ENCODE results near the gene CDCP1.

The CDCP1 gene

DNA sequence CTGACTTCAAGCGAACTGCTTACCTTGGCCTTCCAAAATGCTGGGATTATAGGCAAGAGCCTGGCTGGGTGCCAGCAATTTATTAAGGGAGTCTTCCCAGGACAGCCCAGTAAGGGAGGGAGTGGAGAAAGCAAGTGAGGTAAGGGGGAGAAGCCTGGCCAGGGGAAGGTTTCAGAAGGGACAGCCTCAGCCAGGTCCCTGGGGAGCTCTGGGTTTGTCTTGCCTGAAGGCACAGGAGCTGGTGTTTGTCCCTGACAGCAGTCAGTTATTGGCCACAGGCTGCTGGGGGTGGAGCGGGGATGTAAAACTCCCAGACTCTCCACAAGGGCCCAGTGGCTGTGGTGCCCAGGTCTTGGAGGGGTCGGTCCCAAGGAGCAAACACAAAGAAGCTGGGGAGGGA lies 33.0 kb upstream of the CDCP1 start:
- H3K36me3 Mint-ChIP-seq = no peaks in the 10 kb centered on the region
- peaks cover 3% of the 10 kb centered on the region for H3K27me3 Mint-ChIP-seq
- no peaks in the 10 kb centered on the region for H3K9me3 Mint-ChIP-seq (ENCODE audit: low read depth)
- H3K27ac Mint-ChIP-seq = no peak overlapping the region
- H3K4me1 Mint-ChIP-seq (ENCODE audit: low read depth) = no peaks in the 10 kb centered on the region
- H3K4me3 Mint-ChIP-seq = no peak overlapping the region

GRCh38 chr3:45178183-45179023 lies 32.2 kb upstream of the CDCP1 start:
- peaks cover 3% of the 10 kb centered on the region for H3K27me3 Mint-ChIP-seq
- H3K4me1 Mint-ChIP-seq (ENCODE audit: low read depth) = no peaks in the 10 kb centered on the region
- H3K9me3 Mint-ChIP-seq (ENCODE audit: low read depth) = no peaks in the 10 kb centered on the region
- H3K27ac Mint-ChIP-seq = no peak overlapping the region
- H3K36me3 Mint-ChIP-seq = no peaks in the 10 kb centered on the region
- H3K4me3 Mint-ChIP-seq = no peak overlapping the region

DNA sequence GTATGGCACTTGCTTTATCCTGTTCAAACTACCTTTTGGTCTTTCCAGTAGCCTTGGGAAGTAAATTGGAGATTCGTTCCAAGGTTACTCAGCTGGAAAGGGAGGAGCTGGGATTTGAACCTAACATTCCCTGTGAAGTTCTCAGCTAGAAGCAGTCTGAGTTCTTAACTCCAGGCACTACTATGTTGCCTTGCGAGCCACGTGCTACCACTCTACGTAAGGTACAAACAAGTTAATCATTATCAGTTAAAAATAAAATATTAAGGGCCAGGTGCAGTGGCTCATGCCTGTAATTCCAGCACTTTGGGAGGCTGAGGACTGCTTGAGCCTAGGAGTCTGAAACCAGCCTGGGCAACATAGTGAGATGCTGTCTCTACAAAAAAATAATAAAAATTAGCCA lies 30.7 kb upstream of the CDCP1 start:
- Mint-ChIP-seq H3K9me3 (ENCODE audit: low read depth) (no peaks in the 10 kb centered on the region), H3K4me1 (ENCODE audit: low read depth) (no peaks in the 10 kb centered on the region), H3K27me3 (peaks cover 3% of the 10 kb centered on the region), H3K36me3 (no peaks in the 10 kb centered on the region), H3K27ac (no peak overlapping the region), H3K4me3 (no peak overlapping the region)

DNA sequence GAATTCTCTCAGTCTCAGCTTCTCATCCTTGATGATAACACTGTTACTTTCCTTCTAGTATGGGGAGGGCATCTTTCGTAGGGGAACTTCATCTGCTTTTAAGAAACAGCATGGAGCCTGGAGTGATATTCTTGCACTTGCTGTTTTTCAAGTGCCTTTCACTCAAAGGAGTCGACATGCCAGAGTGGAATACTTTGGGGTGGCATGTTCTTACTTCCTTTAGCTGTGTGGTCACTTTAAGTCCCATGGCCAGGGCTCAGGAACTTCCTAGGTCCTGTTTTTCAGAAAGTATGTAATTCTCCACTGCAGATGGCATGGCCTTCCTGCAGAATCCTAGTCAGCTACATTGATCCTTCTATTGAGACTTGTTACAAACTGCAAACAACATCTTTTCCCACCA lies 28.1 kb upstream of the CDCP1 start:
- H3K36me3 Mint-ChIP-seq = no peaks in the 10 kb centered on the region
- no peak overlapping the region for H3K27ac Mint-ChIP-seq
- H3K9me3 Mint-ChIP-seq (ENCODE audit: low read depth) = no peaks in the 10 kb centered on the region
- no peak overlapping the region for H3K4me3 Mint-ChIP-seq
- H3K4me1 Mint-ChIP-seq (ENCODE audit: low read depth) = peaks cover 2% of the 10 kb centered on the region
- peaks cover 1% of the 10 kb centered on the region for H3K27me3 Mint-ChIP-seq

- no peaks in the 10 kb centered on the region for H3K9me3 Mint-ChIP-seq (ENCODE audit: low read depth)
These were observed 27.6 kb upstream of the CDCP1 start for GRCh38 chr3:45173776-45174175.

DNA sequence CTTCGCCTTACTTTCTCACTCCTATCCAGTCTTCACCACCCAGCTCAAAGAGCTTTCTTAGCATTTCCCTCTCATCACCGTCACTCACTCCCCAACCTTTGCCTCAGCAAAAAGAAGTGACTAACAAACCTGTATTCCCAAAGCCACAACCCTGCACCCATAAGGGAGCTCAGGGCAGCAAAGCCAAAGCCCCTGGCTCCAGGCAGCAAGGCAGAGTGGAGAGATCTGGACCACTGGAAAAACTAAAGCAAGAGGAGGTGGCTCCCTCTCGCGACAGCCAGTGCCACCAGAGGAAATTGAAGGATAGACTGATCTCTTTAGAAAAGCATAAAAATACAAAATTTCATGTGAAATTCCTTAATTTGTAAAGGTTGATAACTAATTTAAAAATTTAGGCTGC lies 25.1 kb upstream of the CDCP1 start:
- H3K27me3 Mint-ChIP-seq = no peaks in the 10 kb centered on the region
- H3K4me3 Mint-ChIP-seq = no peak overlapping the region
- peaks cover 3% of the 10 kb centered on the region for H3K9me3 Mint-ChIP-seq (ENCODE audit: low read depth)
- H3K36me3 Mint-ChIP-seq = no peaks in the 10 kb centered on the region
- no peak overlapping the region for H3K27ac Mint-ChIP-seq
- peaks cover 23% of the 10 kb centered on the region for H3K4me1 Mint-ChIP-seq (ENCODE audit: low read depth)

More at GRCh38 chr3:45173776-45174175, 27.6 kb upstream of the CDCP1 start:
- H3K27me3 Mint-ChIP-seq = peaks cover 1% of the 10 kb centered on the region
- no peak overlapping the region for H3K27ac Mint-ChIP-seq
- H3K36me3 Mint-ChIP-seq = no peaks in the 10 kb centered on the region
- H3K4me1 Mint-ChIP-seq (ENCODE audit: low read depth) = peaks cover 2% of the 10 kb centered on the region
- H3K4me3 Mint-ChIP-seq = no peak overlapping the region

- no peak overlapping the region for H3K27ac Mint-ChIP-seq
- no peak overlapping the region for H3K4me3 Mint-ChIP-seq
- peaks cover 25% of the 10 kb centered on the region for H3K4me1 Mint-ChIP-seq (ENCODE audit: low read depth)
- H3K27me3 Mint-ChIP-seq = no peaks in the 10 kb centered on the region
- H3K9me3 Mint-ChIP-seq (ENCODE audit: low read depth) = peaks cover 3% of the 10 kb centered on the region
- no peaks in the 10 kb centered on the region for H3K36me3 Mint-ChIP-seq
These were observed 23.9 kb upstream of the CDCP1 start for GRCh38 chr3:45170096-45170495.

GRCh38 chr3:45169125-45169904 lies 23.1 kb upstream of the CDCP1 start:
- Mint-ChIP-seq H3K27me3 (no peaks in the 10 kb centered on the region), H3K9me3 (ENCODE audit: low read depth) (peaks cover 3% of the 10 kb centered on the region), H3K4me1 (ENCODE audit: low read depth) (peaks cover 25% of the 10 kb centered on the region), H3K36me3 (peaks cover 2% of the 10 kb centered on the region), H3K27ac (no peak overlapping the region), H3K4me3 (no peak overlapping the region)

DNA sequence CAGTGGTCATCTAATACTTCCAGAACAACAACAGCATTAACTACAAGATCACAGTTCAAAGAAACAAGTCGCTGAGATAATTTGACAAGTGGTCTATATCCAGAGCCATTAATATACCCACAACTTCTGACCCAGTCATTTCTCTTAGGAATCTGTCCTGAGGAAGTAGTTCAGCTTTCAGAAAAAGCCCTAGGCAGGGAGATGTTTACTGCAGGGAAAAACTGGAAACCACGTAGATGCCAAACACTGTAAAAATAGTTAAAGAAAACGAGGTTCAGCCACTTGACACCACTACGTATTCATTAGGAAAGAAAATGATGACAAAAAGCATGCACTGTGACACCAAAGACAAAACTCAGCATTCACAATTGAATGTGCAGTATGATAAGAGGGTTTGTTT lies 22.3 kb upstream of the CDCP1 start:
- peaks cover 25% of the 10 kb centered on the region for H3K4me1 Mint-ChIP-seq (ENCODE audit: low read depth)
- H3K27ac Mint-ChIP-seq = no peak overlapping the region
- peaks cover 3% of the 10 kb centered on the region for H3K9me3 Mint-ChIP-seq (ENCODE audit: low read depth)
- no peaks in the 10 kb centered on the region for H3K27me3 Mint-ChIP-seq
- peaks cover 2% of the 10 kb centered on the region for H3K36me3 Mint-ChIP-seq
- H3K4me3 Mint-ChIP-seq = no peak overlapping the region

- Mint-ChIP-seq H3K27me3 (no peaks in the 10 kb centered on the region), H3K4me1 (ENCODE audit: low read depth) (peaks cover 25% of the 10 kb centered on the region), H3K9me3 (ENCODE audit: low read depth) (peaks cover 3% of the 10 kb centered on the region), H3K4me3 (peak overlapping the region; percentile 80), H3K27ac (peak overlapping the region; percentile 94), H3K36me3 (peaks cover 2% of the 10 kb centered on the region)
These were observed 21.1 kb upstream of the CDCP1 start for GRCh38 chr3:45167011-45167911.

- peaks cover 3% of the 10 kb centered on the region for H3K9me3 Mint-ChIP-seq (ENCODE audit: low read depth)
- H3K27me3 Mint-ChIP-seq = no peaks in the 10 kb centered on the region
- H3K27ac Mint-ChIP-seq = no peak overlapping the region
- peaks cover 25% of the 10 kb centered on the region for H3K4me1 Mint-ChIP-seq (ENCODE audit: low read depth)
- H3K4me3 Mint-ChIP-seq = no peak overlapping the region
- H3K36me3 Mint-ChIP-seq = peaks cover 2% of the 10 kb centered on the region
These were observed 20.2 kb upstream of the CDCP1 start for GRCh38 chr3:45166321-45166879.

DNA sequence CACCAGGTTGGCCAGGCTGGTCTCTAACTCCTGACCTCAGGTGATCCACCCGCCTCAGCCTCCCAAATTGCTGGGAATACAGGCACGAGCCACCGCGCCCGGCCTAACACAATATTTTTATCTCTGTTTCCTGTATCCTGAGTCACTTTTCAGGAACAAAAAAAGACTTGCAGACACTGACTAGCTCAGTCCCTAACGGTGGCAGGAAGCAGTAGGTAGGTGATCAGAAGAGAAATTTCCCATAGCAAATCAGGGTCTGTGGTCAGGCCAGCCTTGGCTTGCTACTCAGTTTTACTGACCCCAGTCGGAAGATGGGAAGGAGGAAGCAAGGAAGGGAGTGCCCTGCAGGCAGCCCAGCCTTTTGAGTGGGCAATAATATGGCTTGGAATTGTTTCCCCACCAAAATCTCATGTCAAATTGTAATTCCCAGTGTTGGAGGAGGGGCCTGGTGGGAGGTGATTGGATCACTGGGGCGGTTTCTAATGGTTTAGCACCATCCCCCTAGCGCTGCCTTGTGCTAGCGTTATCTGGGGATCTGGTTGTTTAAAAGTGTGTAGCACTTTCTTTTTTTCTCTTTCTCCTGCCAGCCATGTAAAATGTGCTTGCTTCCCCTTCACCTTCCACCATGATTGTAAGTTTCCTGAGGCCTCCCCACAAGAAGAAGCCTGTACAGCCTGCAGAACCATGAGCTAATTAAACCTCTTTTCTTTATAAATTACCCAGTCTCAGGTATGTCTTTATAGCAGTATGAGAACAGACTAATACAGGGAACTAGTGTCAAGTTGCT lies 19.5 kb upstream of the CDCP1 start:
- peaks cover 25% of the 10 kb centered on the region for H3K4me1 Mint-ChIP-seq (ENCODE audit: low read depth)
- no peak overlapping the region for H3K27ac Mint-ChIP-seq
- no peaks in the 10 kb centered on the region for H3K27me3 Mint-ChIP-seq
- peaks cover 3% of the 10 kb centered on the region for H3K9me3 Mint-ChIP-seq (ENCODE audit: low read depth)
- H3K36me3 Mint-ChIP-seq = peaks cover 2% of the 10 kb centered on the region
- no peak overlapping the region for H3K4me3 Mint-ChIP-seq

GRCh38 chr3:45164056-45164455 lies 17.9 kb upstream of the CDCP1 start:
- Mint-ChIP-seq H3K9me3 (ENCODE audit: low read depth) (peaks cover 3% of the 10 kb centered on the region), H3K36me3 (peaks cover 4% of the 10 kb centered on the region), H3K27ac (no peak overlapping the region), H3K4me1 (ENCODE audit: low read depth) (peaks cover 23% of the 10 kb centered on the region), H3K4me3 (no peak overlapping the region), H3K27me3 (no peaks in the 10 kb centered on the region)

GRCh38 chr3:45163481-45163880 lies 17.3 kb upstream of the CDCP1 start:
- no peak overlapping the region for H3K4me3 Mint-ChIP-seq
- no peaks in the 10 kb centered on the region for H3K27me3 Mint-ChIP-seq
- H3K36me3 Mint-ChIP-seq = peaks cover 4% of the 10 kb centered on the region
- peaks cover 3% of the 10 kb centered on the region for H3K9me3 Mint-ChIP-seq (ENCODE audit: low read depth)
- H3K4me1 Mint-ChIP-seq (ENCODE audit: low read depth) = peaks cover 22% of the 10 kb centered on the region
- no peak overlapping the region for H3K27ac Mint-ChIP-seq

Measured in activated naive CD8-positive, alpha-beta T cell (primary cell).